ENCODE results near the gene VNN1.
"Not testable (repeated sequence)": the region's sequence is repeated elsewhere in the genome, so short reads cannot be mapped to it uniquely, and the experiment has no call there.

Gene VNN1

DNA sequence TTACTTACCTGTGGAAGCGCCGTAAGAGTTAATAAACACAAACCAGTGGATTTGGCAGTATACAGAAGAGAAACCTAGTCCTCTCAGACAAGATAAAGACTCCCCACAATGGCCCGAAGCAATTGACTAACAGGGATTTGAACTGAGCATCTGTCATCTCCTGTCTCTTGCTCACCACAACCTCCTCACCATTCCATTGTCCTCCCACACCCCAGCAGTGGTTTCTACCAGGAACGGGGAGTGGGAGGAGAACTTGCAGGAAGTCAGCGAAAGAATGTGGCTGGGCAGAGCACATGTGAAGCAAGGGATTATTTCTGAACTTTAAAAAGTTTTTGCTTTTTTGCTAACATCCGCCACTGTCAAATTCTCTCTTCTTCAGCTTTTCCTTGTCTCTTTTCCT is 30.3 kb downstream of the VNN1 start:
- H3K27ac ChIP-seq: no peak overlapping the region
- H3K4me3 ChIP-seq: no peak overlapping the region
- no peak for TF ChIP-seq CTCF (IDR thresholded peaks at IDR 0.05)
- DNase-seq (ENCODE audit: low spot score): no peak

- not testable (repeated sequence) for H3K4me3 ChIP-seq; H3K27ac ChIP-seq; DNase-seq (ENCODE audit: low spot score)
These were observed 34.8 kb downstream of the VNN1 start for GRCh38 chr6:132679094-132679493.

DNA sequence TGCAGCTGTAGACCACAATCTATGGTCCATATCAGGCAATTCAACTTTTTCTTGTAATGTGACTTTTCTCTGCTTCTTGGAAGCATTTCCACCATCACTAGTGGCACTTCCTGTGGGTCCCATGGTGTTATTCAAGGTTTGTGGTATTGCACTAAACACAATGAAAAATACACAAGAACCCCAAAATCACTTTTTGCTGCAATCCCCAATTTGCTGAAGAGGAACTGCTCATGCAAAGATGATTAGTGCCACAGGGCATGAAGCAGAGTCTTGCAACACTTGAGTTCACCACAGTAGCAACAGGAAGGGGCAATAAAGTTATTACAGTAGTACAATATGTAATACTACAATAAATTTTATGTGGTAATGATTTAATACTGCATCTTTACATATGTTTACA is 38.1 kb downstream of the VNN1 start:
- TF ChIP-seq CTCF (IDR thresholded peaks at IDR 0.05): no peak
- Histone ChIP-seq H3K4me3 (no peak overlapping the region), H3K27ac (no peak overlapping the region)
- DNase-seq (ENCODE audit: low spot score): no peak

DNA sequence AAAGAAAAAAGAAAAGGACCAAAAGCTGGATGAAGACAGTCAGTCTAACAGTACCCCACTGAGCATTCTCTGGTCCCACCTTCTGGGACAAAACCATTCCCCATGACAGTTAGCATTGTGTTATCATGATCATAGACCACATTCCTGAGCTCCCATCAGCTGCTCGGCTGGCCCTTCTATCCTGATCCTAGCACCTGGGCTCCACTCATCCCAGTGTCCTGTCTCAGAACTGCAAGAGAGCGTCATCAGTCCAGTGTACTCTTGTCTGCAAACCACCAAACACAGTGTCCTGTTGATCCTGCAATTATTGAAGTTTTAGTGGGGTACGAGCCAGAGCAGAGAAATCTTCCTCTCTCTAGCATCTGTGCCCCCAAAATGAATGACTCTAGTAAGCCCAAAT is 38.9 kb downstream of the VNN1 start:
- Histone ChIP-seq H3K4me3 (no peak overlapping the region), H3K27ac (no peak overlapping the region)
- DNase-seq (ENCODE audit: low spot score): no peak
- TF ChIP-seq CTCF (IDR thresholded peaks at IDR 0.05): no peak

DNA sequence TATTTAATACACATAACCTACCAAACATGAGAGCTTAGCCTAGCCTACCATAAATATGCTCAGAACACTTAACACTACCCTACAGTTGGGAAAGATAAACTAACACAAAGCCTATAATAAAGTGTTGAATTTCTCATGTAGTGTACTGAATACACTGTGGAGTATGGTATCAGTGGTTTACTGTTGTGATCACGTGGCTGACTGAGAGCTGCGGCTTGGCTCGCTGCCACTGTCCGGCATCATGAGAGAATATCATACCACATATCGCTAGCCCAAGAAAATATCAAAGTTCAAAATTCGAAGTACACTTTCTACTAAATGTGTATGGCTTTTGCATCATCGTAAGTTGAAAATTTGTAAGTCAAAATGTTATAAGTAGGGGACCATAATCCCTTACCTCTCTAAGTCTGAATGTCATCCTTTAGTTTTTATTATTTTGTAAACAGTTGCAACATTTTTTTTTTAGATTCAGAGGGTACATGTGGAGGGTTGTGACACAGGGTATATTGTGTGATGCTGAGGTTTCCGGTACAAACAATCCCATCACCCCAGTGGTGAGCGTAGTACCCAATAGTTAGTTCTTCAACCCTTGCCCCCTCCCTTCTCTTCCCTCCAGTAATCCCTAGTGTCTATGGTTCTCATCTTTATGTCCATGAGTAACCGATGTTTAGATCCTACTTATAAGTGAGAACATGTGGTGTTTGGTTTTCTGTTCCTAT is 40.3 kb downstream of the VNN1 start:
- no peak for TF ChIP-seq CTCF (IDR thresholded peaks at IDR 0.05)
- no peak for DNase-seq (ENCODE audit: low spot score)
- Histone ChIP-seq H3K27ac (no peak overlapping the region), H3K4me3 (no peak overlapping the region)

DNA sequence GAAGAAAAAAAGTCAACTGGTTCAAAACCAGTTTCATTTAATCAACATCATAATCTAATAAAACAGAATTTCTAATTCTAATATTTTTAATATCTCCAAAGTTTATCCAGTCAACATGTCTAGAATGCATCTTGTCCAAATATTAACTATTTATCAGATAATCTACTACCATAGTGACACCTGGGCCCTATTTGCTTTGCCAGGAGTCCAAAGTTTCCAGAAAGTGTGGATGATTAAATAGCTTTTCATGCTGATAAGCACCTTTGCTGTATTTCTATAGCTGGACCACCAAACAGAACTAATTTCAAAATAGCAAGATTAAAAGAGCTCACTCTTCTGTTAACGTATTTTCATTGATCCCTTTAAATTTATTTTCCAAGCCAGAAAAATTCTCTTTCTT is 42.6 kb downstream of the VNN1 start:
- DNase-seq (ENCODE audit: low spot score): no peak
- no peak overlapping the region for H3K27ac ChIP-seq
- no peak overlapping the region for H3K4me3 ChIP-seq
- no peak for TF ChIP-seq CTCF (IDR thresholded peaks at IDR 0.05)

DNA sequence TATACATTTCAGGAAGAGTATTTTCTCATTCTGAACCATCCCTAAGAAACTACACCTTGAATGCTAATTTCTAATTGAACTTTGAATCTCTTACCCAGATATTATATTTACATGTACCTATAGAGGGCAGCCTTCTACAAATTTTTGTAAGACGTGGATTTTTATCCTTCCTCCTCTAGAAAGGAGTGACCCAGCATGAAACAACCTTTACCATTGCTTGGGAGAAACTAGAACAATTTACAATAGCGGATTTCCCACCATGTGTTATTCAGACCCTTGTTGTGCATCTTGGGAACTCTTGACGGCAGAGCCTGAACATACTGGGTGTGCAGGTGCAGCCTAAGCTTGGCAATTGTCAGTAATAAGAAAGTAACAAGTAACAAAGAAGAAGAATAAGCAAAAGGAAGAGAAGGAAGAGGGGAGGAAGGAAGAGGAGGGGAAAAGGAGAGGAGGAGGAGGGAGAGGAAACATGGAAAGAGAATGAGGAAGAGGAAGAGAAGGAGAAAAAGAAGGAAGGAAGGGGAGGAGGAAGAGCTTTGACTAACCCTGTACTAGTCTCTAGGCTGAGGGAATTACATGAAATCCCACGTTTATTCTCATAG is 44.1 kb downstream of the VNN1 start:
- TF ChIP-seq CTCF (IDR thresholded peaks at IDR 0.05): no peak
- H3K27ac ChIP-seq: no peak overlapping the region
- no peak overlapping the region for H3K4me3 ChIP-seq
- DNase-seq (ENCODE audit: low spot score): no peak

Measured in coronary artery (tissue), 2 donors.